ENCODE data around the gene FOSL2.
A peak's percentile ranks its signal among the peaks of the same experiment; 100 is the strongest.

FOSL2 gene

GRCh38 chr2:28412625-28413151 is 20.0 kb downstream of the FOSL2 start:
- no peak for TF ChIP-seq EZH2phosphoT487 (IDR thresholded peaks at IDR 0.05; ENCODE audit: borderline replicate concordance)
- TF ChIP-seq, protein P1, sequence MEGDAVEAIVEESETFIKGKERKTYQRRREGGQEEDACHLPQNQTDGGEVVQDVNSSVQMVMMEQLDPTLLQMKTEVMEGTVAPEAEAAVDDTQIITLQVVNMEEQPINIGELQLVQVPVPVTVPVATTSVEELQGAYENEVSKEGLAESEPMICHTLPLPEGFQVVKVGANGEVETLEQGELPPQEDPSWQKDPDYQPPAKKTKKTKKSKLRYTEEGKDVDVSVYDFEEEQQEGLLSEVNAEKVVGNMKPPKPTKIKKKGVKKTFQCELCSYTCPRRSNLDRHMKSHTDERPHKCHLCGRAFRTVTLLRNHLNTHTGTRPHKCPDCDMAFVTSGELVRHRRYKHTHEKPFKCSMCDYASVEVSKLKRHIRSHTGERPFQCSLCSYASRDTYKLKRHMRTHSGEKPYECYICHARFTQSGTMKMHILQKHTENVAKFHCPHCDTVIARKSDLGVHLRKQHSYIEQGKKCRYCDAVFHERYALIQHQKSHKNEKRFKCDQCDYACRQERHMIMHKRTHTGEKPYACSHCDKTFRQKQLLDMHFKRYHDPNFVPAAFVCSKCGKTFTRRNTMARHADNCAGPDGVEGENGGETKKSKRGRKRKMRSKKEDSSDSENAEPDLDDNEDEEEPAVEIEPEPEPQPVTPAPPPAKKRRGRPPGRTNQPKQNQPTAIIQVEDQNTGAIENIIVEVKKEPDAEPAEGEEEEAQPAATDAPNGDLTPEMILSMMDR (conservative IDR thresholded peaks at IDR 0.05; ENCODE audit: low read length) = no peak
- Histone ChIP-seq H3K9ac (ENCODE audit: low read depth, low read length, poor library complexity, severe bottlenecking) (no peak overlapping the region), H4K20me1 (ENCODE audit: insufficient read depth, low read length, poor library complexity, severe bottlenecking) (peaks cover 62% of the 10 kb centered on the region), H3F3A (ENCODE audit: low read depth) (no peaks in the 10 kb centered on the region), H3K36me3 (ENCODE audit: insufficient read depth, low read length) (peaks cover 84% of the 10 kb centered on the region; the same call in 1 of the 2 replicates), H3K9me3 (ENCODE audit: insufficient read depth, low read depth, low read length) (no peaks in the 10 kb centered on the region), H3K4me3 (ENCODE audit: low read length, poor library complexity, severe bottlenecking) (no peak overlapping the region), H3K4me1 (ENCODE audit: insufficient read depth, low read length, poor library complexity, severe bottlenecking) (peaks cover 23% of the 10 kb centered on the region), H2AFZ (ENCODE audit: low read length) (no peak overlapping the region), H3K79me2 (ENCODE audit: insufficient read depth, low read length) (peaks cover 42% of the 10 kb centered on the region; the same call in 1 of the 2 replicates), H3K4me2 (ENCODE audit: low read depth, low read length, poor library complexity, severe bottlenecking) (no peak overlapping the region), H3K27me3 (ENCODE audit: insufficient read depth, low read length, poor library complexity, severe bottlenecking) (no peaks in the 10 kb centered on the region), H3K9me2 (replicated peaks; ENCODE audit: low read depth, low read length) (no peaks in the 10 kb centered on the region)

DNA sequence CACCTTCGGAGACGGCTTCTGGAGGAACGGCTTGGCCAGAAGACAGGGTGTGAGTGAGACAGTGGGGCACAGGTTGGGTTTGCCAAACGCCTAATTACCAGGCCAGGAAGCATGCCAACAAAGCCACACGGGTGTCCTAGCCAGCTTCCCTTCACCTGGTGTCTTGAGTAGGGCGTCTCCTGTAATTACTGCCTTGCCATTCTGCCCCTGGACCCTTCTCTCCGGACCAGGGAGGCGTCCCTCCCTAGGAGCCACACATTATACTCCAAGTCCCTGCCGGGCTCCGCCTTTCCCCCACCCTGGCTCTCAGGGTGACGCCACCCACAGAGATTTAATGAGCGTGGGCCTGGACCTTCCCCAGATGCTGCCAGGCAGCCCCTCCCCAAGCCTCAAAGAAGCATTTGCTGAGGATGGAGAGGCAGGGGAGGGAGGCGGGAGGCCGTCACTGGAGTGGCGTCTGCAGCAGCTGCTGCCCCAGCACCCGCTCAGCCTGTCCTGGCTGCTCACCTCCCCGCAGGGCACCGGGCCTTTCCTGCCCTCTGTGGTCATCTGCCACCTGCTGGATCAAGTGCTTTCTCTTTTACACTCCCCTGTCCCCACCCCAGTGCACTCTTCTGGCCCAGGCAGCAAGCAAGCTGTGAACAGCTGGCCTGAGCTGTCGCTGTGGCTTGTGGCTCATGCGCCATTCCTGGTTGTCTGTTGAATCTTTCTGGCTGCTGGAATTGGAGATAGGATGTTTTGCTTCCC is 20.7 kb downstream of the FOSL2 start:
- Histone ChIP-seq H3K36me3 (ENCODE audit: insufficient read depth, low read length) (peaks cover 78% of the 10 kb centered on the region; the same call in 1 of the 2 replicates), H4K20me1 (ENCODE audit: insufficient read depth, low read length, poor library complexity, severe bottlenecking) (peaks cover 56% of the 10 kb centered on the region), H3K9ac (ENCODE audit: low read depth, low read length, poor library complexity, severe bottlenecking) (no peak overlapping the region)

DNA sequence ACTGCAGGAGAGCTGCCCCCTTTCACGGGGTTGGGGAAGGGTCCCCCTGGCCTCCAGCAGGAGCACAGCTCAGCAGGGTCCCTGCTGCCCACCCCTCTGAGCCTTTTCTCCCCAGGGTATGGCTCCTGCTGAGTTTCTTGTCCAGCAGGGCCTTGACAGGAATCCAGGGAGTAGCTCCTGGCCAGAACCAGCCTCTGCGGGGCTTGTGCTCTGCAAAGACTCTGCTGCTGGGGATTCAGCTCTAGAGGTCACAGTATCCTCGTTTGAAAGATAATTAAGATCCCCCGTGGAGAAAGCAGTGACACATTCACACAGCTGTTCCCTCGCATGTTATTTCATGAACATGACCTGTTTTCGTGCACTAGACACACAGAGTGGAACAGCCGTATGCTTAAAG is 21.2 kb downstream of the FOSL2 start:
- Histone ChIP-seq H3K4me1 (ENCODE audit: insufficient read depth, low read length, poor library complexity, severe bottlenecking) (peaks cover 11% of the 10 kb centered on the region), H3K4me3 (ENCODE audit: low read length, poor library complexity, severe bottlenecking) (no peak overlapping the region), H3K9ac (ENCODE audit: low read depth, low read length, poor library complexity, severe bottlenecking) (no peak overlapping the region), H3K79me2 (ENCODE audit: insufficient read depth, low read length) (peaks cover 32% of the 10 kb centered on the region; the same call in 1 of the 2 replicates), H3K36me3 (ENCODE audit: insufficient read depth, low read length) (peaks cover 72% of the 10 kb centered on the region; the same call in 1 of the 2 replicates), H3K4me2 (ENCODE audit: low read depth, low read length, poor library complexity, severe bottlenecking) (no peak overlapping the region), H3K27me3 (ENCODE audit: insufficient read depth, low read length, poor library complexity, severe bottlenecking) (no peaks in the 10 kb centered on the region), H3K9me2 (replicated peaks; ENCODE audit: low read depth, low read length) (no peaks in the 10 kb centered on the region), H4K20me1 (ENCODE audit: insufficient read depth, low read length, poor library complexity, severe bottlenecking) (peaks cover 50% of the 10 kb centered on the region), H3K9me3 (ENCODE audit: insufficient read depth, low read depth, low read length) (no peaks in the 10 kb centered on the region), H3F3A (ENCODE audit: low read depth) (no peaks in the 10 kb centered on the region), H2AFZ (ENCODE audit: low read length) (no peak overlapping the region)
- no peak for TF ChIP-seq EZH2phosphoT487 (IDR thresholded peaks at IDR 0.05; ENCODE audit: borderline replicate concordance)
- TF ChIP-seq, protein P1 (conservative IDR thresholded peaks at IDR 0.05; ENCODE audit: low read length) = no peak

More for the DNA sequence above, 20.7 kb downstream of the FOSL2 start:
- Histone ChIP-seq H3K4me1 (ENCODE audit: insufficient read depth, low read length, poor library complexity, severe bottlenecking) (peaks cover 16% of the 10 kb centered on the region), H3K27me3 (ENCODE audit: insufficient read depth, low read length, poor library complexity, severe bottlenecking) (no peaks in the 10 kb centered on the region), H3K4me3 (ENCODE audit: low read length, poor library complexity, severe bottlenecking) (no peak overlapping the region), H3K79me2 (ENCODE audit: insufficient read depth, low read length) (peaks cover 37% of the 10 kb centered on the region; the same call in 1 of the 2 replicates), H2AFZ (ENCODE audit: low read length) (no peak overlapping the region), H3F3A (ENCODE audit: low read depth) (no peaks in the 10 kb centered on the region), H3K4me2 (ENCODE audit: low read depth, low read length, poor library complexity, severe bottlenecking) (no peak overlapping the region), H3K9me3 (ENCODE audit: insufficient read depth, low read depth, low read length) (no peaks in the 10 kb centered on the region), H3K9me2 (replicated peaks; ENCODE audit: low read depth, low read length) (no peaks in the 10 kb centered on the region)
- no peak for TF ChIP-seq EZH2phosphoT487 (IDR thresholded peaks at IDR 0.05; ENCODE audit: borderline replicate concordance)
- TF ChIP-seq, protein P1 (conservative IDR thresholded peaks at IDR 0.05; ENCODE audit: low read length) = peak; percentile 29; the same call in 1 of the 2 replicates

Measured in Loucy (cell line).